Lower leg skin (tissue), 3 donors: Measurements from ENCODE around the gene ZNF407.

Experiments used
- POLR2A ChIP-seq, 2 donors: fragments of 450-650 bp; IDR thresholded peaks; one replicate each; pipeline ENCODE4 v1.6.1; 2016 to 2017; ENCODE audit warnings: antibody characterized with exemption in 2 of 2, mild to moderate bottlenecking in 1 of 2, moderate library complexity in 1 of 2
- TF ChIP-seq, protein P1 (sequence below), 3 donors: fragments of 450-650 bp; IDR thresholded peaks; one replicate each; pipeline ENCODE4 v1.5.1; 2016; ENCODE audit warnings: antibody characterized with exemption in 3 of 3, mild to moderate bottlenecking in 3 of 3, moderate library complexity in 2 of 3

GRCh38 chr18:74714791-74715190 lies 117.1 kb downstream of the ZNF407 start:
- TF ChIP-seq, protein P1, sequence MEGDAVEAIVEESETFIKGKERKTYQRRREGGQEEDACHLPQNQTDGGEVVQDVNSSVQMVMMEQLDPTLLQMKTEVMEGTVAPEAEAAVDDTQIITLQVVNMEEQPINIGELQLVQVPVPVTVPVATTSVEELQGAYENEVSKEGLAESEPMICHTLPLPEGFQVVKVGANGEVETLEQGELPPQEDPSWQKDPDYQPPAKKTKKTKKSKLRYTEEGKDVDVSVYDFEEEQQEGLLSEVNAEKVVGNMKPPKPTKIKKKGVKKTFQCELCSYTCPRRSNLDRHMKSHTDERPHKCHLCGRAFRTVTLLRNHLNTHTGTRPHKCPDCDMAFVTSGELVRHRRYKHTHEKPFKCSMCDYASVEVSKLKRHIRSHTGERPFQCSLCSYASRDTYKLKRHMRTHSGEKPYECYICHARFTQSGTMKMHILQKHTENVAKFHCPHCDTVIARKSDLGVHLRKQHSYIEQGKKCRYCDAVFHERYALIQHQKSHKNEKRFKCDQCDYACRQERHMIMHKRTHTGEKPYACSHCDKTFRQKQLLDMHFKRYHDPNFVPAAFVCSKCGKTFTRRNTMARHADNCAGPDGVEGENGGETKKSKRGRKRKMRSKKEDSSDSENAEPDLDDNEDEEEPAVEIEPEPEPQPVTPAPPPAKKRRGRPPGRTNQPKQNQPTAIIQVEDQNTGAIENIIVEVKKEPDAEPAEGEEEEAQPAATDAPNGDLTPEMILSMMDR (IDR thresholded peaks at IDR 0.05), result no peak
- no peak for TF ChIP-seq POLR2A (IDR thresholded peaks at IDR 0.05)
